Smooth muscle cell of the brain vasculature (primary cell): ENCODE measurements around the gene VEGFA.

Experiments used
- DNase-seq: peaks from one replicate; pipeline ENCODE4 v3.0.0-alpha.2; 2012; ENCODE audit warnings: low read depth, low spot score

Gene VEGFA

DNA sequence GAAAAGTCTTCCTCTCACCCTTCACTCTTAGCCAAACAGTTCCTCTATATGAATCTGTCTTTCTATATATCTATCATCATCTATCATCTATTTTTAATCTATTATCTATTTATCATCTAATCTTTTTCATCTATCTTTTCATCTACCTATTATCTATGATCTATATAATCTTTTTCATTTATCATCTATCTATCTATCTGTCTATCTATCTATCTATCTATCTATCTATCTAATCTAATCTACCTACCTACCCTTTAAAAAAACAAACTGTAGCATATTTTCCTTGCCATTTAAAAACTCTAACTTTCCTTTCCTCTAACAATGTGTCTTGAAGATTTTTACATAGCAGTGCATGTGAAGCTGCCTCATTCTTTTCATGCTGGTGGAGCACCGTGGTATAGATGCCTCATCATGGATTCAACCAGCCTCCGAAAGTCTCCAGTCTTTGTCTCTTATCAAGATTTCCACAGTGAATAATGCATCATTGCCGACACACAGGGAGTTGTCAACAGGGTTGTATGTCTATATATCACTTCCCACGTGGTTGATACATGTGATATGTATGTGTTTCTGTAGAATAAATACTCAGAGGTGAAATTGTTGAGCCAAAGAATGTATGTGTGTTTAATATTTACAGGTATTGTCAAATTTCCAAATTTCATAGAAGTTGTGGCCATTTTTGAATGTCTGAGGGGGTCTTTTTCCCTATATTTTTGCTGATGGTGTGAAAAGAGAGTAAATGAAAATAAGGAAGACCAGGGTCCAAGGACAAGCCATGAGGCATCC lies 51.3 kb downstream of the VEGFA start:
- no peak for DNase-seq

DNA sequence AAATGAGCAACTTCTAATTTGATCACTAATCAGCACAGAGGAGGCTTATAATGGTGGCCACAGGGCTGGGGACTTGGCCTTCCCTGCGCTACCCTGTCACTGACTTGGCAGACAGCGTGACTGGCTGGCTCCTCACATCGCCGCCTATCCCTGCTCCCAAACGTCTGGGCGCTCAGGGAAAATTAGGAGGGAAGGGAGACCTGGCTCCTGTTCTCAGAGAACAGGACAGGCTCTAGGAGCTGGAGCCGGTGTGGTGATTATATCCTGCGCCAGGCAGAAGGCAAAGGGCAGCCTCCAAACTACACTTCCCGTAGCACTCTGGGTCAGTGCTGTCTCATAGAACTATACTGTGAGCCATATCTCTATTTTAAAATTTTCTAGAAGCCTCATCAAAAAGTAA lies 53.4 kb downstream of the VEGFA start:
- DNase-seq, result no peak

DNA sequence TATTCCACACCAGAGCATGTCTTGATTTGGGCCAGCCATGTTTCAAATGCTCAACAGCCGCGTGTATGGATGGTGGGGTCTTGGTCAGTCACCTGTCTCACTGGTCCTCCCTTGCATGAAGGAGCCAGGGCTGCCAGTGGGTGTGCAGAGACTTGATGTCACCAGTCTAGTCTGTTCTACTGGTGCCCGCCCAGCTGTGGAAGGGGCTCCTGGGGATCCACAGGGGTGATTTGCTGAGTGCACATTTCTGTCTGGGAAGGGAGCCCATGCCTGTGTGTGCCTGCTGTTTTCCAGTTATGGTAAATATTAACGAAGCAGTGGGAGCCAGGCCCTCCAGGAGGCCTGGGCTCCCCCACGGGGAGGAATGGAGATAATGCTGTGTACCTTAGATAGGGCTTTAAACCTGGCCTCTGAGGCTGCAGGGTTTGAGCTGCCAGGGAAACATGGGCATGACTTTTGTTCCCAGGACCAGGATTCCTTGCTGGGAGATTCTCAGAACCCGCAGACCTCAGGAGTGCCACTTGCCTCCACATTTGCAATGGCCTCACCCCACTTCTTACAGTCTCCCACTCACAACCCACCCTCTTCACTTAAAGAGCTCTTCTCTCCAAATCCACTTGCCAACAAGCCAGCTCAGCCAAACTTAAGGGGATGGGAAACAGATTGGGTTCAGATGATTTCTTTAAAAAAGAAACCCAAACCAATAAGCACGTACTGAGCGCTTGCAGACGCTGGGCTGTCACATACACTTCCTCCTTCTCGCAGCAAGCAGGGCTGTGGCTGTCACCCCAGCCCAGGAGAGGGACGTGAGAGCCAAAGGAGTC lies 54.1 kb downstream of the VEGFA start:
- no peak for DNase-seq

DNA sequence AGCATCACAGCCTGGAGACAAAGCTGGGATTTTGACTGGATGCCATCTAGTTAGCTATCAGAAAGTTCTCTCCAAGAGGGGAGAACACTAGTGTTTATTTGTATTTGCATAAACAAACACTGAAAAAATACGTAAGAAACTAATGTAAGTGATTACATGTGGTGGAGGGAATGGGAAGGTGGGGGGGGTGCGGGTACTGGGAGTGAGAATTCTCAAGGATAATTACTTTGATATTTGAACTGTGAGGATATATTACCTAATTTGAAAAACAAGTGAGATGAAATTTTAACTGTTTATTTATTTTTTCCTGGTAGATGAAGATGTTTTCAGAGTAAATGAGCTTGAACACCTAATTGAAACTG lies 54.7 kb downstream of the VEGFA start:
- no peak for DNase-seq

DNA sequence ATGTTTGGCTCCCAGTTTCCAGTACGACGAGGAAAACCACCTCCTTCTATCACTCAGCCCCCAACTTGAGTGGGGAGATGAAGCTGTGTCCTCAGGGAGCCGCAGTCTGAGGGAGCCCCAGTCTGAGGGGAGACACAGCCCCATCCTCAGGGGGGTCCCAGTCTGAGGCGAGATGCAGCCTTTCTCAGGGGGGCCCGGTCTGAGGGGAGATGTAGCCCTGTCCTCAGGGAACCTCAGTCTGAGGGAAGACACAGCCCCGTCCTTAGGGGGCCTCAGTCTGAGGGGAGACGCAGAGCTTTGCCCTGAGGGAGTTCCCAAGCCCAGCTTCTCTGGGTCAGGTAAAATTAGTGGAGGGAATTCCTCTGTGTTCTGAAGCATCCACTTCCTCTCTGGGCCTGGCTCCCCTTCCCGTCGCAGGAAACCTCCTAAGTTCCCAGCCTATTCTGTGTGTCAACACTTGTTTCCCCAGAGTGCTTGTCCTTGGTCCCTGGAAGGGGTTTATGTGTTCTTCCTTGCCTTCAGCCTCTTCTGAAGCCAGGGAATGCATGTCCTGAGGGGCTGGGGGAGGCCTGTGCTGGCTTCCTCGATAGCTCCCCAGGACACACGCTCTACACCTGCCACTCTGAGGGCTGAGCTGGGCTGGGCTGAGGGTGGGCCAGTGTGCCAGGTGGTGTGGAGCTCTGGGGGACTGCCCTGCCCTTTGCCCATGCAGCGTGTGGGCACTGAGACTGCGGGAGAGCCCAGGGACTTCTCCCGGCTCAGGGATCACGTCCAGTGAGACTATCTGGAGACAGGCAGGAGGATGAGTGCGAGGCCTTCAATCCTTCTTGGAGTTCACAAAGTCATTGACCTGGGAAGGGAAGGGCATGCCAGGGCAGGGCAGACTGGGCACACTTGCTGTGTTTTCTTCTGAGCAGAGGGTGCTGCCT lies 55.4 kb downstream of the VEGFA start:
- DNase-seq, result no peak

DNA sequence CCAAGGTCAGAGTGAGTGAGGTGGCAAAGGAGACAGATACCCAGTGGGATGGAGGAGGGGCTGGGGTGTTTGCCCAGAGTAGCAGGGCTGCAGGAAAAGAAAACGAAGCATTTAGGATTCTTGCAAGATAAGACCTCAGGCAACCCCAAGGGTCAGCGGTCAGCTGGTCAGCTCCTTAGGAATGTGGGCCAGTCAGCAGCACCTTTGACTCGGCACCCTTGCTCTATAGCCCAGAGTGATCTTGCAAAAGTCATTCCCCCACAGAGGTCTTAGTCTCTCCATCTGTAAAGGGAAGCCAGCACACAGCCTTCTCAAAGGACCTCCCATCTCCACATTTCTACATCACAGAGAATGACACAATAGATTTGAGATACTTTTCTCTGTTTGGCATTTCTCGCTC lies 56.7 kb downstream of the VEGFA start:
- DNase-seq, result no peak

DNA sequence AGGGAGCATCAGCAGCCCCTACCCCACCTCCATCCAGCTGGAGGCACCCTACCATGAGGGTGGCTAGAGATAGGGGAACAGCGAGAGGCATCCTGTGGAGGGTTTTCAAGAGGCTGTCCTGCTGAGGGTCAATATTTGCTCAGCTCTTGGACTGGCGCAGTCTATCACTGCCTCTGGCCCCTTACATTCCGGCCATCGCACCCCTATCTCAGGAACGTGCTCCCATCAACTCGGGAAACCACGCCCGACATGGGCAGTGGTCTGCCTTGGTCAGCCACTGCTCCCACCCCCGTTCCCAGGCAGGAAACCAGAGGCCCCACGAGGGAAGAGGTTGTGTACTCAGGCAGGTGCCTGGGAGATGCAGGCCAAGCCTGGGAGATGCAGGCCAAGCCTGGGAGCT lies 57.9 kb downstream of the VEGFA start:
- DNase-seq, result no peak

DNA sequence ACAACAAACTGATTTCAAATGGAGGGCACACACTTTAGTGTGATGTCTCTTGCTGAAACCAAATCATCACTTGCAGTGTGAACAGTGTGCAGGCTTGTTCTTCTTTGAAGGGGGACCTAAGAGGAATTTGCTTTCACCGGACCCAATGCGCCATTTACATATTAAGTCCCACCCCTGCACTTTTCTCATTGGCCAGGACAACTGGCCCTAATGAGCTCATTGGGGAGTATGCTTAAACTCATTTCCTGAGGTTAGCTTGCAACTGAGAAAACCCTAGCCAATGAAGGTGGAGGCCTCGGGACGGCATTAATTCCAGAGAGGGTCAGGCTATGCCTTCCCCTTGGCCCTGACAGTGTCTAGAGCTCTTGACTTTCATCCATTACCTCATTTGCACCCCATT lies 58.7 kb downstream of the VEGFA start:
- DNase-seq, result no peak

DNA sequence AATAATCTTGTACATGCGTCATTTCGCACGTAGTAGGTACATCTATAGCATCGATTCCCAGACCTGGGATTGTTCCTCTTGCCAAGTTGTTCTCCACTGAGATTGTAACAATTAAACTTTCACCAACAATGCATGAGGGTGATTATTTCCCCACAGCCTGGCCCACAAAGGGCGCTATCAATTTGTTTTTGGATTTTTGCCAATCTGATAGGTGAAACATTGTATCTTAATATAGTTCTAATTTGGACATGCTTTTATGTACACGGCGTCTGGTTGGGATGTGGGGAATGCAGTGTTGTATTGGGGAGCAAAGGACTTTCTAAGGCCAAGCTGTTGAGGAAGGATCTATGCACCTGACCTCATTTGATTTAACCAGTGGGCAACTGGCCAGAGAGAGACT lies 59.5 kb downstream of the VEGFA start:
- no peak for DNase-seq

DNA sequence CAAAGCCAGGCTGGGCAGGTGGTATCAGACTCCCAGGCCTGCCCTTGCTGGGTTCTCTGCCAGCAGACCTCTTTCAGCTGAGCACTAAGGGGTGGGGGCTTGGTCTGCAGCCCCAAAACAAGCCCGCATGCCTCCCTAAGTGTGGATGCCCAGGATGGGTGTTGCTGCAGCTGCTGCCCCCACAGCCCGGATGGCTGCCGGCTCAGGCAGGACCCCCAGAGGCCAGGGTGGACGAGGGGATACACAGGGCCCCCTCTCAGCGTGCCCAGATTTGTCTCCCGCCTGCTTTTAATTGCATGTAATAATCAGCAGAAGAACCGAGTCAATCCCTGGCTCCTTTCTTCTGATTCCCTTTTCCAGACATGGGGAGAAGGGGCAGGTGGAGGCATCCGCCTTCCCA lies 60.8 kb downstream of the VEGFA start:
- no peak for DNase-seq

DNA sequence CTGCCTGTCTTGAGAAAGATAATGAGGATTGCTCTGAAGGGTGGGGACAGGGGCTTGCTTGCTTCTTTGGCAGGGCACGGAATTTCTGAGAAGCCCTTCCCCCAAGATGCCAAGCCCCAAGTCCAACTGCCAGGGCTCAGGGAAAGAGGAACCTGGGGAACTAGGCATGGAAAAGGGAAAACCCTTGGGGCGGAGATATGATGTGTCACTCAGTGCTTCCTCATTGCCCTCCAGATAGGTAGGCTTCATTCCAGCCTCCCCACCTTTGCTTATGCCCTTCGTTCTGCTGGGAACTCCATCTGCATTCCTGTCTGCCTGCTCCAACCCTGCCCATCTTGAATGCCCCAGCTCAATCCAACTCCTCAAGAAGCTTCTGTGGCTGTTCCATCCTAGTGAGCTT lies 61.2 kb downstream of the VEGFA start:
- DNase-seq, result no peak

DNA sequence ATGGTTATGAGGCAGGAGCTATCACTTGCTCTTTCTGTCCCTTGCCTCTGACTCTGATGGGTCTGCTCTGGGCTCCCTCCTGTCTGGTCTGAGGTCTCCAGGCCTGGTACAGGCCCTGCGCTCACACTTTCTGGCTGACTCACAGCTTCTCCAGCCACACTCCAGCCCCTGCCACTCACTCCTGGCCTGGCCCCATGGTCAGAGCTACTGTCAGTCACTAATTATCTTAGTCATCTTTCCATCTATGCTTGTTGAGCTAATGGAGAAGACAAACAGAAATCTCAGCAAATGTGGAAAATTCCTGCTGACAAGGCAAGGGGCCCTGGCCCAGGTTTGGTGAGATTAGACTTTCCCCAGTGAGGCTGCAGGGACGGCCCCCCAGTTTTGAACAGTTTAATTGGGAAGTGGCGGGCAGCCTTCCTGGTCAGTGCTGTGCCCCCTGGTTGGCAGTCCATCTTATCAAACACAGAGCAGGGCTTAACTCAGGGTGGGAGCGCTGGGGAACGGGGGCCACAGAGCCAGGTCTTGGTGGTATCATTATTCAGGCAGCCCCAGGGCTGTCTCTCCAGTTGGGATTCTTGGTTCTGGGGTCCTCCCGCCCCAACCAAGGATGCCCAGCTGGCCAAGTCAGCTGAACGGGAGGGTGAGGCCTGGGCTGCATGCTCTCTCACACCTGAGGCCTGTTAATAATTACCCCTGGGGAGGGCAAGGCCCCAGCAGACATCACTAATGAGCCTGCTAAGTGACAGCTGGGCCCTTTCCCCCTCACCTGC lies 63.4 kb downstream of the VEGFA start:
- no peak for DNase-seq

DNA sequence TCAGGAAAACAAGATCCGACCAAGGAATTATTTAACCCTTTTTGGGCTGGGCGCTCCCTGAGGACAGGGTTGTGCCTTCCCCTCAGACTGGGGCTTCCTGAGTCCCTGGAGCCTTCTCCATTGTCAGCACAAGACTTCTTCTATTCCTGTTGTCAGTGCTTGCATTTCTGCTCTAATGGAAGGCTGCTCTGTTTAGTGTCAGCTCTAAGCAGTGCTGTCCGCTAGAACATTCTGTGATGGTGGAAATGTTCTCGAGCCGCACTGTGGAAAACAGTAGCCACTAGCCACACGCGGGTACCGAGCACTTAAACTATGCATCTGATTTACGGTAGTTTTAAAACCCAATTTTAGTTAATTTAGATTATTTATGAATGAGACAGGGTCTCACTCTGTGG lies 64.0 kb downstream of the VEGFA start:
- no peak for DNase-seq

DNA sequence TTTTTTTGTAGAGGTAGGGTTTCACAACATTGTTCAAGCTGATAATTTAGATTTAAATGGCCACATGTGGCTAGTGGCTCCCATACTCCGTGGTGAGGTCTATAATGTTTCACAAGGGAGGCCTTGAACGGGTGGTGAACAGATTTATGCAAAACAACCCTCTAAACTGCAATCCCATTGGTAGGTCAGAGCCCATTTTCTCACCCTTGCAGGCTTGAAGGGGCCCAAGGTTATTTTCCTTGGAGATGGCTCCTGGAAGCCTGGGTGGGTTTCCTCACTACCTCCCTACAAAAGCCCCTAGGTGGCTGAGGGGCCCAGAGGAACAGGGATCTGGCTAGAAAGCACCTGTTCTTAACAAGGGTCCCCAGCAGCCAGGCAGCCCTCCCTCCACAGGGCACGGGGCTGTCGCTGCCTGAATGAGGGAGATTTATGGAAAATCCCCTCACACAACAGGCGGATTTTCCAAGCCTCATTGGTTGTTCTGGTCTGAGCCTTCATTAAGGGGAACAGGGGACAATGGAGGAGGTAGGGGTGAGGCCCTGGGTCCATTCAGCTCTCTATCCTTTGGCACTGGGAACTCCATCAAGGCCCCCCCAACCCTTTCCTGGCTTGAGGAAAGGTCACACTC lies 64.6 kb downstream of the VEGFA start:
- no peak for DNase-seq

DNA sequence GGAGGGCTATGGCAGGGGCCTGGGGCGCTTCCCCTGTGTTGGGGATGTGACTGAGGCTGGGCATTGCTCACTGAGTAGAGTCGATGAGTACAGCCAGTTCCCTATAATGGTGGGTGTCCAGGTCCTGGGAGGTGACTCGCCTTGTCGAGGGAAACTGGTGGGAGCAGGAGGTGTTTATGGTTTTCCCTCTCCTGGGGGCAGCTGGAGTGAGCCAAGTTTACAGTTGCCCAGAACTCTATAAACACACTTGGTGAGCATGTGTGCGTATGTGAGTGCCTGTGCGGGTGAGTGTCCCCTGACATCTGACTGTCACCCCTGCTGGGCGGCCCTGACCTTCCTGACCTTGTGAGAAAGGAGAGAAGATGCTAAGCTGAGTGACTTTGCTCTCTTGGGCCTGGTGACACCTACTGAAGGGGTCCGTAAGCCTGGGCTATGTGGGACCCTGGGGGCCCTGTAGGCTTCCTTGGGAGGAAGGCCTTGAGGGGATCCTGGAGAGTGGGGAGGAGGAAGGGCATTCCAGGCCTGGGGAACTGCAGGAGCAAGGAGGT lies 65.9 kb downstream of the VEGFA start:
- DNase-seq, result no peak
